DND-41 (cell line): Measurements from ENCODE around the gene NUMA1.

Experiments used
- EZH2 ChIP-seq: IDR thresholded peaks from 3 replicates; pipeline ENCODE4 v1.6.1; 2012; ENCODE audit warnings: borderline replicate concordance, low read depth, mild to moderate bottlenecking, moderate library complexity, low read length, inconsistent platforms; ENCODE audit not compliant: severe bottlenecking
- TF ChIP-seq, protein P1 (sequence below): IDR thresholded peaks from 2 replicates; pipeline ENCODE4 v1.5.1; 2012; ENCODE audit warnings: borderline replicate concordance, low read length, moderate library complexity, mild to moderate bottlenecking; ENCODE audit not compliant: poor library complexity, severe bottlenecking; ENCODE audit errors: extremely low read depth

DNA sequence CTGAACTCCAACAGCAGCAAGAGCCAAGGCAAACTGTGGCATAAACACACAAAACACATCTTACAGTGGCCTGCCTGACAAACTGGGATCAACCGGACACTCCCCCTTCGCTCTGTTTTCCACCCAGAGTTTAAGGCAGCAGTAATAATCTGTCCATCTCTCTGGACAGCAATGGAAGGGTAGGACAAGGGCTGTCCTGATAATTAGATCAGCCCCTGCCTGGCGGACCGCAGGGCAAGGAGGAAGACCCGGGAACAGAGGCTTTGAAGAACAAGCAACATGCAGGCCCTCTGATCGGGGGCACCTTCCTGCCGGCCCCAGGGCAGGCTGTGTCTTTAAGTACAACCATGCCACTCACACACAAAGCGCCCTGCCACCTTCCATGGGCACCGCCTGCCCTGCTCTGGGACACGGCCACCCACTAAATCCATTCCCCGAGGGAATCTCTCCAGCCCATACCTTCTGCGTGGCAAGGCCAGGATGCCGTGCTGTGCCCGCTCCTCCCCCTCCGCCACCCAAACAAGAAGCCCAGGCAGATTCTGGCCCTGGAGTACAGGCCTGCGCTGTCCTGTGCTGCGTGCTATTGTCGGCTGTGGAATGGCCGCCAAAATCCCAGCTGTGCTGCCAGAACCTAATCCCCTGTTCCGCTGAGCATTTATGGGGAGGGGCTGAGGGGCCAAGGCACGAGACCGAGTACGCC lies 38.8 kb downstream of the NUMA1 start:
- TF ChIP-seq, protein P1, sequence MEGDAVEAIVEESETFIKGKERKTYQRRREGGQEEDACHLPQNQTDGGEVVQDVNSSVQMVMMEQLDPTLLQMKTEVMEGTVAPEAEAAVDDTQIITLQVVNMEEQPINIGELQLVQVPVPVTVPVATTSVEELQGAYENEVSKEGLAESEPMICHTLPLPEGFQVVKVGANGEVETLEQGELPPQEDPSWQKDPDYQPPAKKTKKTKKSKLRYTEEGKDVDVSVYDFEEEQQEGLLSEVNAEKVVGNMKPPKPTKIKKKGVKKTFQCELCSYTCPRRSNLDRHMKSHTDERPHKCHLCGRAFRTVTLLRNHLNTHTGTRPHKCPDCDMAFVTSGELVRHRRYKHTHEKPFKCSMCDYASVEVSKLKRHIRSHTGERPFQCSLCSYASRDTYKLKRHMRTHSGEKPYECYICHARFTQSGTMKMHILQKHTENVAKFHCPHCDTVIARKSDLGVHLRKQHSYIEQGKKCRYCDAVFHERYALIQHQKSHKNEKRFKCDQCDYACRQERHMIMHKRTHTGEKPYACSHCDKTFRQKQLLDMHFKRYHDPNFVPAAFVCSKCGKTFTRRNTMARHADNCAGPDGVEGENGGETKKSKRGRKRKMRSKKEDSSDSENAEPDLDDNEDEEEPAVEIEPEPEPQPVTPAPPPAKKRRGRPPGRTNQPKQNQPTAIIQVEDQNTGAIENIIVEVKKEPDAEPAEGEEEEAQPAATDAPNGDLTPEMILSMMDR = no peak
- TF ChIP-seq EZH2 = no peak
